ENCODE data around the gene MAGEA9B.

DNA sequence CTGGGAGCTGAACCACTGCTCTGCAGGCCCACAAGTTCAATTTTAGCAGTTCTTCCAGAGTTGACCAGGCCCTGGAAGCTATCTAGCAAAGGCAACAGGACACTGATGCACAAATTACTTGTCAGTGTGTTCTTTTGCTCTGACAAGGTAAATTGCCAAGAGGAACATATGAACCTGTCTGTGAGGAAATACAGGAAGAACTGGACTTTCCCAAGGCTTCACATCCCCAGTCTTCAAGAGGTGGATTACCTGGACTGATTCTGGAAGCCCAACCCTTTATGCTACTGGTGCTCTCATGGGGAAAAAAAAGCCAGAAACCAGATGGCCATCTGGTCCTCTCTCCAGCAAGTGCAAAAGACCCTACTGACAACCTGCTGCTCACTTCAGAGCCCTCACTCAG lies 46.3 kb upstream of the MAGEA9B start:
- no peak for TF ChIP-seq CTCF (conservative IDR thresholded peaks at IDR 0.05; ENCODE audit: low read length)
- no peak for TF ChIP-seq EZH2phosphoT487 (IDR thresholded peaks at IDR 0.05; ENCODE audit: borderline replicate concordance)

Measured in Loucy (cell line).